Activated naive CD8-positive, alpha-beta T cell treated with anti-CD3 and anti-CD28 coated beads, Interleukin-2, amount 10 ng/mL, durations not matched to agents 7 days and 5 days (primary cell): ENCODE results near the gene RNF222. TPM values are rescaled to one million over a fixed set of nuclear protein-coding genes. Genes with fewer than 3 reads are reported as not detected.
"Not testable (repeated sequence)": the region's sequence is repeated elsewhere in the genome, so short reads cannot be mapped to it uniquely, and the experiment has no call there.

Source experiments
- ATAC-seq: fragments of 150-1000 bp; cut with Tn5 transposase; one replicate; pipeline ENCODE4 v1.10.0; 2021; ENCODE audit warnings: low read depth, moderate library complexity
- POLR2A ChIA-PET: fragments of 350-600 bp; sonication (Branson Sonifier 250); formaldehyde crosslinking; loops from one replicate; lab custom pipeline; 2021; ENCODE audit warnings: antibody characterized with exemption; lab: Charles Lee
- DNase-seq: peaks from one replicate; pipeline ENCODE4 v3.0.0; 2021
- H3K27ac Mint-ChIP-seq: one replicate; pipeline ENCODE4 v1.8.0; 2022; ENCODE audit warnings: mild to moderate bottlenecking, mixed read lengths
- H3K27me3 Mint-ChIP-seq: one replicate; pipeline ENCODE4 v1.8.0; 2022; ENCODE audit warnings: mild to moderate bottlenecking, moderate library complexity, mixed read lengths
- H3K36me3 Mint-ChIP-seq: one replicate; pipeline ENCODE4 v1.8.0; 2021; ENCODE audit warnings: mild to moderate bottlenecking, mixed read lengths
- H3K4me1 Mint-ChIP-seq: one replicate; pipeline ENCODE4 v1.8.0; 2021; ENCODE audit warnings: mixed read lengths
- H3K4me3 Mint-ChIP-seq: one replicate; pipeline ENCODE4 v1.8.0; 2022; ENCODE audit warnings: mild to moderate bottlenecking, moderate library complexity, mixed read lengths
- H3K9me3 Mint-ChIP-seq: one replicate; pipeline ENCODE4 v1.8.0; 2021; ENCODE audit warnings: mixed read lengths
- total RNA-seq, 2 experiments: library from RNA; stranded (reverse); gene quantifications; one replicate each; pipeline ENCODE4 v1.2.3, GENCODE V29; 2021

Gene RNF222
- total RNA-seq, 2 experiments from 2014 or later: 0.30 to 0.31 TPM

DNA sequence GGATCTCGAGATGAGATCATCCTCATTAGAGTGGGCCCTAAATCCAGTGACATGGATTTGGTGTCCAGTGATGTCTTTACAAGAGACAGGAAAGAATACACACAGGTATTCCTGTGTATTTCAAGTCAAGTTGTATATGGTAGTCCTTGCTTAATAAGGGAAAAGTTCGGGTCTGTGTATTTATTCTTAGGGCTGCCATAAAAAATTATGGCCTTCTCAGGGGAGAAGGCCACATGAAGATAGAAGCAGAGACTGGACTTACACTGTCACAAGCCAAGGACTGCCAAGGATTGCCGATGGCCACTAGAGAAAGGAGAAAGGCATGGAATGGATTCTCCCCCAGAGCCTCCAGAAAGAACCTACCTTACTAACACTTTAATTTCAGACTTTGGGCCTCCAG is 29.4 kb downstream of the RNF222 start:
- ATAC-seq (no peak), DNase-seq (no peak)
- Mint-ChIP-seq H3K27me3 (no peaks in the 10 kb centered on the region), H3K9me3 (no peaks in the 10 kb centered on the region), H3K4me1 (peaks cover 1% of the 10 kb centered on the region), H3K4me3 (no peak overlapping the region), H3K27ac (no peak overlapping the region), H3K36me3 (peaks cover 17% of the 10 kb centered on the region)
- POLR2A ChIA-PET: no interaction called here

DNA sequence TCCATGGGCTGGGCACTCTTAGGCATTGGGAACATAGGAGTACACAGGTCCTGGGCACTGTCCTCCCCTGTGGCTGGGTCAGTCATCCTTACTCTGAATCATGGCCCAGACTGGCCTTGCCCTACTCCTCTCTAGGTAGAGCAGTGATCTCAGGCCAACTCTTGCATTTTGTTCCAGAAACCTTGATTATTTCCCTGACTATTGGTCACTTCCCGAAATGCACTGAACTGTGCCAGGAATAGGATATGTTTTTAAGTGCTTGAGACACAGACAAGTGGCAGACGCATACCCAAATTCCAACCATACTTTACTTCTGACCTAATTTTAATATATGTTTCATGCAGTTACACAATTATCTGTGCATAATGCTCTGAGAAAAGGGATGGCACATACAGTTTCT is 31.4 kb downstream of the RNF222 start:
- H3K27ac Mint-ChIP-seq: no peak overlapping the region
- H3K9me3 Mint-ChIP-seq: no peaks in the 10 kb centered on the region
- no peak for DNase-seq
- no peak for ATAC-seq
- POLR2A ChIA-PET: no interaction called here
- H3K4me3 Mint-ChIP-seq: no peak overlapping the region
- H3K27me3 Mint-ChIP-seq: no peaks in the 10 kb centered on the region
- H3K36me3 Mint-ChIP-seq: peaks cover 17% of the 10 kb centered on the region
- peaks cover 1% of the 10 kb centered on the region for H3K4me1 Mint-ChIP-seq

DNA sequence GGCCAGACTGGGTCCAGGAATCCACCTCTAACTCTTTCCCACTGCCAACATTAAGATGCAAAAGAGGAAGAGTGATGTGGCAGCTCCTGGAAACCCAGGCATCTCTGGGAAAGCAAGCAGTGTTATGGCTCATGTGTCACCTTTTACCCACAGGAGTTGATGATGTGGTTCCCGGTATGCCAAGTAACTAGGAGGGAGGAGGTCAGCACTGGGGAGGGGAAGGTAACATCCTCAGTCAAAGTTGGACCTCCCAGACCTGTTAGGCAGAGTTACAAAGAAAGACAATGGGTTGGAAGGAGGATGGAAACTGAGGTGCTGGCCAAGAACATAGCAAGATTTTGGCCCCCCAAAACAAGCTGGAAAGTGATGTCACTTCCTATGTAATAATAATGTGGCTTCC is 32.5 kb downstream of the RNF222 start:
- no peak overlapping the region for H3K27ac Mint-ChIP-seq
- POLR2A ChIA-PET: no interaction called here
- peaks cover 4% of the 10 kb centered on the region for H3K4me1 Mint-ChIP-seq
- no peaks in the 10 kb centered on the region for H3K27me3 Mint-ChIP-seq
- H3K4me3 Mint-ChIP-seq: no peak overlapping the region
- no peaks in the 10 kb centered on the region for H3K9me3 Mint-ChIP-seq
- H3K36me3 Mint-ChIP-seq: peaks cover 14% of the 10 kb centered on the region
- ATAC-seq: no peak
- DNase-seq: no peak

DNA sequence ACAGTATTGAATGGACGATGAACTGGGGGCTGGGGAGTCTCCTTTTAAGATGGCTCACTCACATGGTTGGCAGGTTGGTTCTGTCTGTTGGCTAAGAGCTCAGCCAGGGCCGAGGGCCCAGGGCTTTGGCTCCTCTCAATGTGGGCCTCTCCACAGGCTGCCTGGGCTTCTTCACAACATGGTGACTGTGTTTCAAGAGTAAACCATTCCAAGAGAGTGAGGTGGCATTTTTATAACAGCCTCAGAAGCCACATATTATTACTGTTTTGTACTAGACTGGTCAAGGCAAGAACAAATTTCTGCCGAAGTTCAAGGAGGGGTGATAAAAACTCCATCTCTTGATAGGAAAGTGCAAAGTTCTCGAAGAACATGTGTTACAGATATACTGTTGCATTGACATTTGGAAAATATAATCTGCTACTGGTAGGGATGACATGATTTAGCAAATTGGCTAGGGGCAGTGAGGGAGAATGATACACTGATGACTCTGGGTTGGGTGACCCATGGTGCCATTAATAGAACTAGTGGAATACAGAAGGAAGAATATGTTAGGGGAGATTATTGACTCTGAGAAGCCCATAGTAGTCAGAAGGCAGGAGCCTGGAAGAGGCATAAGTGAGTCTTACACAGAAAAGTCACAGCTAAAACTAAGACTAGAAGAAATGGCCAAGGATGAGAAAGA is 34.8 kb downstream of the RNF222 start:
- no peak overlapping the region for H3K27ac Mint-ChIP-seq
- DNase-seq: no peak
- POLR2A ChIA-PET: interaction anchor here (2.3 kb wide), 1 partner anchor 13 kb away, joined by 10 read pairs; the partner anchor contains the start of gene KRABD2
- H3K4me1 Mint-ChIP-seq: peaks cover 12% of the 10 kb centered on the region
- H3K27me3 Mint-ChIP-seq: peaks cover 2% of the 10 kb centered on the region
- no peak overlapping the region for H3K4me3 Mint-ChIP-seq
- no peaks in the 10 kb centered on the region for H3K9me3 Mint-ChIP-seq
- ATAC-seq: no peak
- H3K36me3 Mint-ChIP-seq: peaks cover 1% of the 10 kb centered on the region

DNA sequence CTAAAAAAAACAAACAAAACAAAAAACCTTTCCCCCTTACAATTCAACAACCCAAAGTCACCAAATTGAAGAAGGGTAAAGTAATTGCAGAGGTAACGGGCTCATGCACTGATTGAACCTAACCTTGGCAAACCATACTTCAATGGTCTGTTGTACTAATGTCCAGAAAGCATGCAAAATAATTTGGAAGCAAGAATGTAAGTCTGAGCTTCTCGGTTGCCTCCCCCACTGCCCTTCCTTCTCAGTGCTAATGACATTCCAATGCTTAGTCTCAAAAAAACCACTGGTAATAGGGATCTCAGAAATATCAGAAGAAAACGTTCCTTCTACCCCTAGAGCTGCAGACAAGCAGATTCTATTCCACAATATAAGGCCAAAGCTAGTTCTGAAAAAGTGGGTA is 36.9 kb downstream of the RNF222 start:
- no peak for ATAC-seq
- H3K9me3 Mint-ChIP-seq: no peaks in the 10 kb centered on the region
- H3K27ac Mint-ChIP-seq: no peak overlapping the region
- peaks cover 2% of the 10 kb centered on the region for H3K27me3 Mint-ChIP-seq
- peaks cover 12% of the 10 kb centered on the region for H3K4me1 Mint-ChIP-seq
- DNase-seq: no peak
- POLR2A ChIA-PET: interaction anchor here (0.7 to 2.3 kb wide), 2 partner anchors 15 to 541 kb away, joined by 3 to 10 read pairs; partner anchors contain the start of gene KRABD2
- no peak overlapping the region for H3K4me3 Mint-ChIP-seq
- H3K36me3 Mint-ChIP-seq: no peaks in the 10 kb centered on the region

DNA sequence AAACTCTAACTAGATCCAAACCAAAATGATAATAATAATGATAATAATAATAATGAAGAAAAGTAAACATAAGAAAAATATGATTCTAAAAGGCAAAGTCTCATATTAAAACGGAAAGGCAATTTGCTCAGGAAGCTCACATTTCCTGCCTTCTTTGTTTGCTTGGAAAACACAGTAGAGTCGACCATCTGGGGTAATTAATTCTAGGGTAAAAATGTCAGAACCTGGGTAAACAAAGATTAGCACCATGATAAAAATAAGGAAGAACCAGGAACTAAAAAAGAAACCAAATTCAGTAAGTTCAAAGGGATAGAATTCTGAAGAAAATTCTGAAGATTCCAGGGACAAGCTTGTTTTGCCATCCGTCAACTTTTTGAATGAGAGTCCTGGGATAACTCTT is 37.4 kb downstream of the RNF222 start:
- DNase-seq: no peak
- POLR2A ChIA-PET: interaction anchor here (0.6 to 2.3 kb wide), 3 partner anchors 16 to 541 kb away, joined by 3 to 10 read pairs (median 3); partner anchors contain the start of gene KRABD2
- no peak overlapping the region for H3K4me3 Mint-ChIP-seq
- H3K36me3 Mint-ChIP-seq: no peaks in the 10 kb centered on the region
- H3K9me3 Mint-ChIP-seq: no peaks in the 10 kb centered on the region
- ATAC-seq: no peak
- H3K27me3 Mint-ChIP-seq: peaks cover 2% of the 10 kb centered on the region
- no peak overlapping the region for H3K27ac Mint-ChIP-seq
- H3K4me1 Mint-ChIP-seq: peaks cover 11% of the 10 kb centered on the region

DNA sequence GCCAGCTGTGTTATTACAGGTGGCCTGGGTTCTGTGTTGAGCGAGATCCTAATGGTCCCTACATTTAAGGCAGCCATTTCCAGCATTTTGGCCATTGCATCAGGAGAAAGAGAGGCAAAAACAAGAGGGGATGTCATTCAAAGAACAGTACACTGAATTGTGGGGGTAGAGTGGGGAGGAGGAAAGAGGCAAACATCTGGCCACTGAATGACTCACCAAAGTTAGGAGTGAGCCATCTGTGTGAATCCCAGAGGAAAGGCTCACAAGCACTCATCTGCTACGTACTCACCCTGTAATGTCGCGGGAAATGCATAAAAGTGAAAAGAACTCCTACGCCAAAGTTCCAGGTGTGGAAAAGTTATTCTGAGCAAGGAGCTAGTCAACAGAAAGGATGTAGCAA is 37.9 kb downstream of the RNF222 start:
- Mint-ChIP-seq H3K4me3 (no peak overlapping the region), H3K36me3 (no peaks in the 10 kb centered on the region), H3K27ac (no peak overlapping the region), H3K27me3 (peaks cover 2% of the 10 kb centered on the region), H3K4me1 (peaks cover 11% of the 10 kb centered on the region), H3K9me3 (no peaks in the 10 kb centered on the region)
- DNase-seq: no peak
- POLR2A ChIA-PET: interaction anchor here (0.6 kb wide), 2 partner anchors 87 to 583 kb away, joined by 3 read pairs; no protein-coding TSS in a partner anchor
- no peak for ATAC-seq

DNA sequence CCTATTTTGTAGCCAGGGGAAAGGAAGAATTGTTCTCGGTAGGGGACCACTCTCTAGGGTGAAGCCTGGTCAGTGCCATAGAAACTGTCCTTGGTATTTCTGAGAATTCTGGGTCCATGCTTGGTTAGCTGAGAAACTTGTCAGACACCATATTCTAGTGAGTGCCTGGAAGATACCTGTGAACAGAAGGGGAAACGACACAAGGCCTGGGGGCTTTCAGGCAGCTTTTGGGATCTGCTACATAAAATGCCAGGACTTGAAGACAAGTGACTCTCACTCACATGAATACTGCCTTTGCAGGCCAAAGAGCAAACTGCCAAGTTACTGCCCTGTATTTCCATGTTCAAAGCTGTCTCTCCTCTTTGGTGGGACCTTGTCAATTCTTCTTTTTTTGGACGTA is 39.7 kb downstream of the RNF222 start:
- POLR2A ChIA-PET: no interaction called here

DNA sequence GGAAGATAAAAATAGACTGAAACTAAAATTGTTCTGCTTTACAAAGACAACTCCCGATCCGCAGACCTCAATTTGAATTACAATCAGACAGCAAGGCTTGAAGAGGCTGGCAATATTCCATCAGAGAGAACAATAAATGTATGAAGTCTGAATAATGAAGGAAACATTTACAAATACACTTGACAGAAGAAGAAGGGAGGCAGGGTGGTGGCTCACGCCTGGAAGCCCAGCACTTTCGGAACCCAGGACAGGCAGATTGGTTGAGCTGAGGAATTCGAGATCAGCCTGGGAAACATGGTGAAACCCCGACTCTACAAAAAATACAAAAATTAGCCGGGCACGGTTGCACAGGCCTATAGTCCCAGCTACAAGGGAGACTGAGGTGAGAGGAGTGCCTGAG is 43.4 kb downstream of the RNF222 start:
- no peak for DNase-seq
- H3K4me1 Mint-ChIP-seq: no peaks in the 10 kb centered on the region
- H3K36me3 Mint-ChIP-seq: no peaks in the 10 kb centered on the region
- no peaks in the 10 kb centered on the region for H3K9me3 Mint-ChIP-seq
- H3K27me3 Mint-ChIP-seq: peaks cover 6% of the 10 kb centered on the region
- H3K4me3 Mint-ChIP-seq: no peak overlapping the region
- H3K27ac Mint-ChIP-seq: no peak overlapping the region
- POLR2A ChIA-PET: no interaction called here
- ATAC-seq: no peak

More for the DNA sequence above, 39.7 kb downstream of the RNF222 start:
- Mint-ChIP-seq H3K36me3 (no peaks in the 10 kb centered on the region), H3K27ac (no peak overlapping the region), H3K4me1 (peaks cover 11% of the 10 kb centered on the region), H3K9me3 (no peaks in the 10 kb centered on the region), H3K27me3 (peaks cover 2% of the 10 kb centered on the region), H3K4me3 (no peak overlapping the region)
- DNase-seq: no peak
- no peak for ATAC-seq

DNA sequence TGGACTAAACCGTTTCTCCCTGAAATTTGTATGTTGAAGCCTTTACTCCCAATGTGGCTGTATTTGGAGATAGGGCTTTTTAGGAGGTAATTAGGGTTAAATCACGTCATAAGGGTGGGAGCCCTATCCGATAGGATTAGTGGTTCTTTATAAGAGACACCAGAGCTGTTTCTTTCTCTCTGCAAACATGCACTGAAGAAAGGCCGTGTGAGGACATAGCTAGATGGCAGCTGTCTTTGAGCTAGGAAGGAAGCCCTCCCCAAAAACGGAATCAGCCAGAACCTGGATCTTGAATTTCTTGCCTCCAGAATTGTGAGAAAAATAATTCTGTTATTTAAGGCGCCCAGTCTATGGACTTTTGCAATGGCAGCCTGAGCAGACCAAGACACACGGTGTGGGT is 43.9 kb downstream of the RNF222 start:
- ATAC-seq: no peak
- Mint-ChIP-seq H3K27ac (no peak overlapping the region), H3K4me1 (no peaks in the 10 kb centered on the region), H3K4me3 (no peak overlapping the region), H3K9me3 (no peaks in the 10 kb centered on the region), H3K36me3 (no peaks in the 10 kb centered on the region), H3K27me3 (peaks cover 6% of the 10 kb centered on the region)
- POLR2A ChIA-PET: no interaction called here
- DNase-seq: no peak

DNA sequence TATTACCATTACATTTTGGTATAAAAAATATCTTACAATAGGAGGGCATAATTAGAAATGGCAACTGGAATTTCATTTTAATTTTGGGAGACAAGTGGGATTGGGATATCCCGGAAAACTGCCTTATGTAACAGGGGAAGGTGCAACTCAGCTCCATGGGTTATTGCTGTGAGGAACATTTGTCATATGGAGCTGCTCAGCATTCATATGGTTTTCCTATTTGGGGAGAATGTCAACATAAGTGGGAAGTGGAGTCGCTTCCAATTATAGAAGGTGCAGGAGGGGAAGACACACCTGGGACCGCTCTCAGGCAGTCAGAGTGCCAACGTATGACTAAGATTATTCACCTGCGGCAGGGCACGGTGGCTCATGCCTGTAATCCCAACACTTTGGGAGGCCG is 47.3 kb downstream of the RNF222 start:
- no peaks in the 10 kb centered on the region for H3K9me3 Mint-ChIP-seq
- POLR2A ChIA-PET: no interaction called here

DNA sequence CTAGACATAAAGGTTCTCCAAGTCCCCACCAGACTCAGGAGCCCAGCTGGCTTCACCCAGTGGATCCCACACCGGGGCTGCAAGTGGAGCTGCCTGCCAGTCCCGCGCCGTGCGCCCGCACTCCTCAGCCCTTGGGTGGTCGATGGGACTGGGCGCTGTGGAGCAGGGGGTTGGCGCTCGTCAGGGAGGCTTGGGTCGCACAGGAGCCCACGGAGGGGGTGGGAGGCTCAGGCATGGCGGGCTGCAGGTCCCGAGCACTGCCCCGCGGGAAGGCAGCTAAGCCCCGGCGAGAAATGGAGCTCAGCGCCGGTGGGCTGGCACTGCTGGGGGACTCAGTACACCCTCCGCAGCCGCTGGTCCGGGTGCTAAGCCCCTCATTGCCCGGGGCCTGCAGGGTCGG is 50.6 kb downstream of the RNF222 start:
- DNase-seq, ATAC-seq, H3K36me3 Mint-ChIP-seq, H3K27ac Mint-ChIP-seq, H3K9me3 Mint-ChIP-seq, H3K4me3 Mint-ChIP-seq: not testable (repeated sequence)
- Mint-ChIP-seq H3K27me3 (peaks cover 52% of the 10 kb centered on the region), H3K4me1 (peaks cover 18% of the 10 kb centered on the region)
- POLR2A ChIA-PET: interaction anchor here (0.8 kb wide), 1 partner anchor 9 kb away, joined by 3 read pairs; no protein-coding TSS in a partner anchor

More for the DNA sequence above, 47.3 kb downstream of the RNF222 start:
- Mint-ChIP-seq H3K4me3 (no peak overlapping the region), H3K36me3 (no peaks in the 10 kb centered on the region), H3K4me1 (peaks cover 8% of the 10 kb centered on the region), H3K27ac (no peak overlapping the region), H3K27me3 (peaks cover 32% of the 10 kb centered on the region)
- ATAC-seq (no peak), DNase-seq (no peak)

DNA sequence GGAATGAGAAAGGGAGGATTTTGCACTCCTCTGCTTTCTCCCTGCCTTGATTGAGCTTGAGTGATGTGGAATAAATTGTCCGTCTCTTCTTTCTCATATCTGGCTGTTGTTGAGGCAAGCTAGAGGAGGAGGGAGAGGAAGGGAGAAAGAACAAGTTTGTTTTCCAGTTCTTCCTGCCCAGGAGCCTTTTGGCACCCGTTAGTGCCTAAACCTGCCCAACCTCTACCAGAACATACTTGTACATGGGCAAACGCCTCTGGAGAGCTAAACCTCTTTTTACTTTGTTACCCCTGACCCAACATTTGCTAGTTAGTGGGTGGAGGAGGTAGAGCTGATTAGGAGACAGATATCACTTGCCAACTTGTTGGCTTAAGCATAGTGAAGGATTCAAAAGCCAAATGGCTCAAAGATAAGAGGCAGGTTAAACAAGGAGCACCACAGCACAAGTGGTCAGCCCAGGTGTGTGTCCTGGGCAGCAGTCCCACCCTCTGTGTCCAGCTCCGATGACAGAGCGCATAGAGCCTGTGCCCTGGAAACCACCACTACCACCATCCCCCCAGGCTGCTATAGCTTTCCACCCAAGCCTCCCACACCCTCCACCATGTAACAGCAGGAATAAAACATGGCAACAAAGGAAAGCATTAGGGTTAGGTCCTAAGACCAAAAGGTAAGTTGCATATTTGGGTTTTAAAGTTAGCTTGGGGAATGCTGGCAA is 51.5 kb downstream of the RNF222 start:
- ATAC-seq (no peak), DNase-seq (no peak)
- no peaks in the 10 kb centered on the region for H3K9me3 Mint-ChIP-seq
- POLR2A ChIA-PET: no interaction called here
- H3K27ac Mint-ChIP-seq: no peak overlapping the region
- no peaks in the 10 kb centered on the region for H3K36me3 Mint-ChIP-seq
- no peak overlapping the region for H3K4me3 Mint-ChIP-seq
- H3K27me3 Mint-ChIP-seq: peaks cover 53% of the 10 kb centered on the region
- peaks cover 18% of the 10 kb centered on the region for H3K4me1 Mint-ChIP-seq
